H4 (cell line): Measurements from ENCODE around the gene SPRR2A. TPM values are rescaled to one million over a fixed set of nuclear protein-coding genes. Genes with fewer than 3 reads are reported as not detected.
"Not testable (repeated sequence)": the region's sequence is repeated elsewhere in the genome, so short reads cannot be mapped to it uniquely, and the experiment has no call there.

Experiments used
- DNase-seq: peaks from one replicate; pipeline ENCODE4 v3.0.0-alpha.2; 2015; ENCODE audit warnings: low spot score
- total RNA-seq: library from RNA; depleted of rRNA; stranded (reverse); fragments of >200 nt; shearing (Covaris generic); gene quantifications from 2 replicates; pipeline ENCODE4 v1.2.3, GENCODE V29; 2014; rRNA removed

SPRR2A gene
- total RNA-seq, 1 experiment from 2014 or later = not detected

- DNase-seq = no peak
These were observed 31.5 kb downstream of the SPRR2A start for GRCh38 chr1:153025797-153026196.

GRCh38 chr1:153024413-153024812 is 32.9 kb downstream of the SPRR2A start:
- DNase-seq = no peak

GRCh38 chr1:153023109-153023508 is 34.2 kb downstream of the SPRR2A start:
- no peak for DNase-seq

- DNase-seq = not testable (repeated sequence)
These were observed 35.0 kb downstream of the SPRR2A start for GRCh38 chr1:153022340-153022739.

- not testable (repeated sequence) for DNase-seq
These were observed 35.5 kb downstream of the SPRR2A start for GRCh38 chr1:153021829-153022228.

GRCh38 chr1:153011235-153011758 is 46.0 kb downstream of the SPRR2A start:
- not testable (repeated sequence) for DNase-seq

Other genes starting within 250 kb of the SPRR2A start
- not detected in 2 replicates for gene LCE1B, start 245.5 kb downstream of the SPRR2A start, total RNA-seq
- not detected in 2 replicates for gene LCE1A, start 230.0 kb downstream of the SPRR2A start, total RNA-seq
- gene LCE6A, start 214.7 kb downstream of the SPRR2A start, total RNA-seq = not detected in 2 replicates
- not detected in 2 replicates for gene LCE7A, start 197.5 kb downstream of the SPRR2A start, total RNA-seq
- not detected in 2 replicates for gene SMCP, start 179.2 kb downstream of the SPRR2A start, total RNA-seq
- not detected in 2 replicates for gene IVL, start 149.0 kb downstream of the SPRR2A start, total RNA-seq
- not detected in 2 replicates for gene SPRR5, start 110.3 kb downstream of the SPRR2A start, total RNA-seq
- gene SPRR4, start 86.9 kb downstream of the SPRR2A start, total RNA-seq = not detected in 2 replicates
- not detected in 2 replicates for gene SPRR1A, start 73.4 kb downstream of the SPRR2A start, total RNA-seq
- gene SPRR3, start 55.8 kb downstream of the SPRR2A start, total RNA-seq = not detected in 2 replicates
- gene SPRR1B, start 26.3 kb downstream of the SPRR2A start, total RNA-seq = not detected in 2 replicates
- gene SPRR2D, start 16.4 kb downstream of the SPRR2A start, total RNA-seq = not detected in 2 replicates
- gene SPRR2B, start 14.1 kb upstream of the SPRR2A start, total RNA-seq = not detected in 2 replicates
- not detected in 2 replicates for gene SPRR2E, start 37.0 kb upstream of the SPRR2A start, total RNA-seq
- not detected in 2 replicates for gene SPRR2F, start 56.0 kb upstream of the SPRR2A start, total RNA-seq
- gene SPRR2G, start 93.4 kb upstream of the SPRR2A start, total RNA-seq = not detected in 2 replicates
- gene LELP1, start 145.9 kb upstream of the SPRR2A start, total RNA-seq = not detected in 2 replicates
- not detected in 2 replicates for gene PRR9, start 160.1 kb upstream of the SPRR2A start, total RNA-seq
- gene LORICRIN, start 202.2 kb upstream of the SPRR2A start, total RNA-seq = not detected in 2 replicates